MCF 10A (cell line): ENCODE results near the gene CRTAC1. TPM values are rescaled to one million over a fixed set of nuclear protein-coding genes. Genes with fewer than 3 reads are reported as not detected.

Experiments
- BruUV-seq: library from RNA; stranded (reverse); fragments of 400-500 nt; replicated peaks from 2 replicates; lab custom pipeline; 2021; lab: Mats Ljungman, UMichigan
- CTCF ChIA-PET: fragments of 300-600 bp; sonication (Branson Sonifier 250); formaldehyde crosslinking; extraction: SDS; loops from one replicate; lab custom pipeline; 2021; ENCODE audit warnings: antibody characterized with exemption, inconsistent platforms; lab: Yijun Ruan, JAX
- POLR2A ChIA-PET: fragments of 300-600, 350-650 bp; sonication (Branson Sonifier 250); formaldehyde crosslinking; extraction: SDS; loops from one replicate; lab custom pipeline; 2020; ENCODE audit warnings: antibody characterized with exemption, inconsistent platforms; lab: Yijun Ruan, JAX
- DNase-seq: peaks from one replicate; pipeline ENCODE4 v3.0.0-alpha.2; 2018; ENCODE audit not compliant: unreplicated experiment
- H3K27ac Mint-ChIP-seq: one replicate; pipeline ENCODE4 v1.8.0; 2022; ENCODE audit warnings: mild to moderate bottlenecking, low read depth, mixed read lengths; ENCODE audit not compliant: unreplicated experiment
- H3K27me3 Mint-ChIP-seq: one replicate; pipeline ENCODE4 v1.8.0; 2022; ENCODE audit warnings: mixed read lengths; ENCODE audit not compliant: insufficient read depth, unreplicated experiment
- H3K36me3 Mint-ChIP-seq: one replicate; pipeline ENCODE4 v1.8.0; 2022; ENCODE audit warnings: mild to moderate bottlenecking, moderate library complexity, mixed read lengths; ENCODE audit not compliant: insufficient read depth, unreplicated experiment
- H3K4me1 Mint-ChIP-seq: one replicate; pipeline ENCODE4 v1.8.0; 2022; ENCODE audit warnings: mixed read lengths; ENCODE audit not compliant: insufficient read depth, unreplicated experiment
- H3K4me3 Mint-ChIP-seq: one replicate; pipeline ENCODE4 v1.8.0; 2022; ENCODE audit warnings: mild to moderate bottlenecking, moderate library complexity, mixed read lengths; ENCODE audit not compliant: unreplicated experiment
- H3K9me3 Mint-ChIP-seq: one replicate; pipeline ENCODE4 v1.8.0; 2022; ENCODE audit warnings: mixed read lengths; ENCODE audit not compliant: unreplicated experiment
- CTCF ChIP-seq: fragments of 200-600 bp; IDR thresholded peaks from one replicate; pipeline ENCODE4 v1.8.0; 2022; ENCODE audit warnings: antibody characterized with exemption, mild to moderate bottlenecking; ENCODE audit not compliant: unreplicated experiment
- intact Hi-C: fragments of 100-400 bp; cut with micrococcal nuclease; formaldehyde crosslinking; loops from 2 replicates; pipeline ENCODE4 v1.14.1; 2022
- total RNA-seq: library from RNA; stranded (reverse); gene quantifications from 2 replicates; pipeline ENCODE4 v1.2.3, GENCODE V29; 2022

The CRTAC1 gene
- total RNA-seq, 1 experiment from 2014 or later, result not detected

GRCh38 chr10:97924678-97925077, 105.7 kb downstream of the CRTAC1 start:
- CTCF ChIA-PET, result interaction anchor here (0.5 kb wide), 1 partner anchor 89 kb away, joined by 3 read pairs; no protein-coding TSS in a partner anchor
- POLR2A ChIA-PET, result no interaction called here
- DNase-seq, result no peak

GRCh38 chr10:97923476-97923875, 106.9 kb downstream of the CRTAC1 start:
- BruUV-seq, result no TSS peak
- H3K9me3 Mint-ChIP-seq, result no peaks in the 10 kb centered on the region
- no peak overlapping the region for H3K4me3 Mint-ChIP-seq
- POLR2A ChIA-PET, result interaction anchor here (0.5 kb wide), 1 partner anchor 57 kb away, joined by 3 read pairs; no protein-coding TSS in a partner anchor
- CTCF ChIA-PET, result interaction anchor here (0.6 to 1.8 kb wide), 2 partner anchors 9 to 121 kb away, joined by 3 to 12 read pairs; no protein-coding TSS in a partner anchor
- H3K27me3 Mint-ChIP-seq, result peaks cover 66% of the 10 kb centered on the region
- H3K27ac Mint-ChIP-seq, result no peak overlapping the region
- H3K4me1 Mint-ChIP-seq, result no peaks in the 10 kb centered on the region
- TF ChIP-seq CTCF, result no peak
- intact Hi-C loops, result no loop called here
- no peak for DNase-seq
- no peaks in the 10 kb centered on the region for H3K36me3 Mint-ChIP-seq

More at GRCh38 chr10:97924678-97925077, 105.7 kb downstream of the CRTAC1 start:
- Mint-ChIP-seq H3K9me3 (no peaks in the 10 kb centered on the region), H3K27me3 (peaks cover 66% of the 10 kb centered on the region), H3K4me3 (no peak overlapping the region), H3K27ac (no peak overlapping the region), H3K4me1 (no peaks in the 10 kb centered on the region), H3K36me3 (no peaks in the 10 kb centered on the region)
- intact Hi-C loops, result no loop called here
- no TSS peak for BruUV-seq
- no peak for TF ChIP-seq CTCF

- peaks cover 66% of the 10 kb centered on the region for H3K27me3 Mint-ChIP-seq
- CTCF ChIA-PET, result interaction anchor here (0.5 to 1.8 kb wide), 4 partner anchors 8 to 1172 kb away, joined by 3 to 12 read pairs (median 5); no protein-coding TSS in a partner anchor
Measured at GRCh38 chr10:97923057-97923456, 107.4 kb downstream of the CRTAC1 start.

More at GRCh38 chr10:97923057-97923456, 107.4 kb downstream of the CRTAC1 start:
- no peak overlapping the region for H3K4me3 Mint-ChIP-seq
- no peak for TF ChIP-seq CTCF
- intact Hi-C loops, result no loop called here
- H3K9me3 Mint-ChIP-seq, result no peaks in the 10 kb centered on the region
- no TSS peak for BruUV-seq
- no peaks in the 10 kb centered on the region for H3K4me1 Mint-ChIP-seq
- no peak for DNase-seq
- H3K27ac Mint-ChIP-seq, result no peak overlapping the region
- POLR2A ChIA-PET, result no interaction called here
- no peaks in the 10 kb centered on the region for H3K36me3 Mint-ChIP-seq
